ENCODE data around the gene KCNC4. TPM values are rescaled to one million over a fixed set of nuclear protein-coding genes. Genes with fewer than 3 reads are reported as not detected.
A peak's percentile ranks its signal among the peaks of the same experiment; 100 is the strongest.

KCNC4 gene
- total and polyA plus RNA-seq, 12 donors: 1.1 to 14.4 (median 9.3) TPM

- TF ChIP-seq CTCF (IDR thresholded peaks at IDR 0.05): no peak
- no peak for TF ChIP-seq POLR2A (IDR thresholded peaks at IDR 0.05)
- Histone ChIP-seq H3K4me3 (no peak overlapping the region), H3K27me3 (no peaks in the 10 kb centered on the region), H3K4me1 (replicated peaks in 1 of 2) (peaks cover 0 to 5% of the 10 kb centered on the region in 2 donors), H3K27ac (no peak overlapping the region), H3K9me3 (replicated peaks in 1 of 3) (no peaks in the 10 kb centered on the region), H3K36me3 (replicated peaks in 1 of 2) (no peaks in the 10 kb centered on the region)
- WGBS, 4 donors: 70 to 81% (median 79%) methylated on average over 14 of the region's 14 CpGs
- intact Hi-C loops (cut with DNase I): loop anchor here (5.0 to 10.0 kb wide), 2 partner anchors 257 to 294 kb away; no protein-coding TSS in a partner anchor
- no peak for DNase-seq
Measured at GRCh38 chr1:110200666-110201065, 9.4 kb upstream of the KCNC4 start.

GRCh38 chr1:110201157-110201825 lies 8.8 kb upstream of the KCNC4 start:
- 75 to 88% (median 82%) methylated on average over 5 to 10 of the region's 10 CpGs for WGBS, 4 donors
- intact Hi-C loops (cut with DNase I): loop anchor here (5.0 to 10.0 kb wide), 2 partner anchors 256 to 294 kb away; no protein-coding TSS in a partner anchor
- Histone ChIP-seq H3K36me3 (replicated peaks in 1 of 2) (no peaks in the 10 kb centered on the region), H3K27ac (no peak overlapping the region), H3K27me3 (no peaks in the 10 kb centered on the region), H3K4me1 (replicated peaks in 1 of 2) (peaks cover 0 to 5% of the 10 kb centered on the region in 2 donors), H3K4me3 (no peak overlapping the region), H3K9me3 (replicated peaks in 1 of 3) (no peaks in the 10 kb centered on the region)
- no peak for DNase-seq
- TF ChIP-seq POLR2A (IDR thresholded peaks at IDR 0.05) (no peak), CTCF (IDR thresholded peaks at IDR 0.05) (no peak)

GRCh38 chr1:110203021-110203661 lies 7.0 kb upstream of the KCNC4 start:
- no peaks in the 10 kb centered on the region for H3K36me3 ChIP-seq (replicated peaks in 1 of 2)
- no peaks in the 10 kb centered on the region for H3K27me3 ChIP-seq
- WGBS, 4 donors: 21 to 28% (median 26%) methylated on average over 5 to 6 of the region's 6 CpGs
- no peaks in the 10 kb centered on the region for H3K9me3 ChIP-seq (replicated peaks in 1 of 3)
- intact Hi-C loops (cut with DNase I): loop anchor here (2.0 to 10.0 kb wide), 4 partner anchors 110 to 292 kb away; no protein-coding TSS in a partner anchor
- no peak for TF ChIP-seq POLR2A (IDR thresholded peaks at IDR 0.05)
- TF ChIP-seq CTCF (IDR thresholded peaks at IDR 0.05): peak; percentile 86 to 92 (median 87)
- no peak overlapping the region for H3K4me3 ChIP-seq
- peak overlapping the region in 2 of 5 donors; percentile 24 to 38 for H3K27ac ChIP-seq
- peak; percentile 56 to 84 (median 70) for DNase-seq
- peaks cover 0 to 5% of the 10 kb centered on the region in 2 donors for H3K4me1 ChIP-seq (replicated peaks in 1 of 2)

GRCh38 chr1:110205156-110205555 lies 5.0 kb upstream of the KCNC4 start:
- Histone ChIP-seq H3K27ac (no peak overlapping the region), H3K27me3 (no peaks in the 10 kb centered on the region), H3K36me3 (replicated peaks in 1 of 2) (no peaks in the 10 kb centered on the region), H3K4me3 (no peak overlapping the region), H3K9me3 (replicated peaks in 1 of 3) (no peaks in the 10 kb centered on the region), H3K4me1 (replicated peaks in 1 of 2) (peaks cover 0 to 13% of the 10 kb centered on the region in 2 donors)
- WGBS, 4 donors: 79 to 93% (median 86%) methylated on average over 3 to 4 of the region's 4 CpGs
- DNase-seq: no peak
- no peak for TF ChIP-seq POLR2A (IDR thresholded peaks at IDR 0.05)
- no peak for TF ChIP-seq CTCF (IDR thresholded peaks at IDR 0.05)
- intact Hi-C loops (cut with DNase I): loop anchor here (10.0 kb wide), 1 partner anchor 290 kb away; no protein-coding TSS in a partner anchor
